ENCODE data around the gene C19orf25.
"Not testable (repeated sequence)": the region's sequence is repeated elsewhere in the genome, so short reads cannot be mapped to it uniquely, and the experiment has no call there.

Gene C19orf25

GRCh38 chr19:1481893-1482360 lies 2.9 kb upstream of the C19orf25 start:
- TF ChIP-seq, protein P1, sequence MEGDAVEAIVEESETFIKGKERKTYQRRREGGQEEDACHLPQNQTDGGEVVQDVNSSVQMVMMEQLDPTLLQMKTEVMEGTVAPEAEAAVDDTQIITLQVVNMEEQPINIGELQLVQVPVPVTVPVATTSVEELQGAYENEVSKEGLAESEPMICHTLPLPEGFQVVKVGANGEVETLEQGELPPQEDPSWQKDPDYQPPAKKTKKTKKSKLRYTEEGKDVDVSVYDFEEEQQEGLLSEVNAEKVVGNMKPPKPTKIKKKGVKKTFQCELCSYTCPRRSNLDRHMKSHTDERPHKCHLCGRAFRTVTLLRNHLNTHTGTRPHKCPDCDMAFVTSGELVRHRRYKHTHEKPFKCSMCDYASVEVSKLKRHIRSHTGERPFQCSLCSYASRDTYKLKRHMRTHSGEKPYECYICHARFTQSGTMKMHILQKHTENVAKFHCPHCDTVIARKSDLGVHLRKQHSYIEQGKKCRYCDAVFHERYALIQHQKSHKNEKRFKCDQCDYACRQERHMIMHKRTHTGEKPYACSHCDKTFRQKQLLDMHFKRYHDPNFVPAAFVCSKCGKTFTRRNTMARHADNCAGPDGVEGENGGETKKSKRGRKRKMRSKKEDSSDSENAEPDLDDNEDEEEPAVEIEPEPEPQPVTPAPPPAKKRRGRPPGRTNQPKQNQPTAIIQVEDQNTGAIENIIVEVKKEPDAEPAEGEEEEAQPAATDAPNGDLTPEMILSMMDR (IDR thresholded peaks at IDR 0.05; ENCODE audit: low read depth, low read length), result no peak
- no peak for DNase-seq (ENCODE audit: extremely low read depth, low read depth)

GRCh38 chr19:1481224-1481892 lies 2.3 kb upstream of the C19orf25 start:
- TF ChIP-seq, protein P1 (IDR thresholded peaks at IDR 0.05; ENCODE audit: low read depth, low read length), result no peak

DNA sequence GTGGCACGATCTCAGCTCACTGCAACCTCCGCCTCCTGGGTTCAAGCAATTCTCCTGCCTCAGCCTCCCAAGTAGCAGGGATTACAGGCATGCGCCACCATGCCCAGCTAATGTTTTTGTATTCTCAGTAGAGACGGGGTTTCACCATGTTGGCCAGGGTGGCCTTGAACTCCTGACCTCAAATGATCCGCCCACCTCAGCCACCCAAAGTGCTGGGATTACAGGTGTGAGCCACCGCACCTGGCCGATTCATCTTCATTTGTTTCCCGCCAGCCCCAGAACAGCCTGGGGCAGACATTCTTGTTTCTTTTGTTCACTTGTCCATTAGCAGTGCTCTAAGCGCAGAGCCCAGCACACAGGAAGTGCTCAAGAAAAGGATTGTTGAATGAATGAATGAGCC lies 2.0 kb downstream of the C19orf25 start:
- not testable (repeated sequence) for DNase-seq (ENCODE audit: extremely low read depth, low read depth)

More at GRCh38 chr19:1481224-1481892, 2.3 kb upstream of the C19orf25 start:
- no peak for DNase-seq (ENCODE audit: extremely low read depth, low read depth)

DNA sequence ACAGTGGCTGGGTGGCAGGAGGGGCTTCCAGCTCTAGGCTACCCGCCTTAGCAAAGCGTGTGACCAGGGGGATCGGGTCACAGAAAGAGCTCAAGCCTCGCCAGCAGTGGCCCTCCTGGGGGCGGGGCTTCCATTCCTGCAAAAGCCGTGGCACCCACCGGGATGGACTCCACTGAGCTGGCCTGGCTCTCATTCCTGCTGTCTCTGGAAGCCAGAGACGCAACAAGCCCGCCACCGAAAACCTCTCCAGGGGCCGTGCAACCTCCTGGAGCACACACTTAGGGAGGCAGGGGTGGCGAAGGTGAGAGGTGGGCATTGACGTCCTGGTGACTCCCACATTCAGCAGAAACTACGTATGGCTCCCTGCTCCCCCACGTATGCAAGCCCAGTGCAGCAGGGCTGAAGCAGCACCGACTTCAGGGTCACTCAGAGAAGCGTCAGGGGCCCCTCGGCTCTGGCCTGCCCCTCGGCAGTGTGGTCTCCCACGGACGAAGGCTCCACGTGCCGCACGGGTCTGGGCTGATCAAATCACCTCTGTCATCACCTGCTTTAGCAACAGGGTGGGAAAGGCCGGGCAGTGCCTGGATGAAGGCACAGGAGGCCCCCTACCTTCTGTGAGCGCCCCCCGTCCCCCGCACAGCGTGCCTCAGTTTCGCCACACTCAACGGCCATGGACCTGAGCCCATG lies 3.1 kb downstream of the C19orf25 start:
- TF ChIP-seq, protein P1 (IDR thresholded peaks at IDR 0.05; ENCODE audit: low read depth, low read length), result no peak
- no peak for DNase-seq (ENCODE audit: extremely low read depth, low read depth)

DNA sequence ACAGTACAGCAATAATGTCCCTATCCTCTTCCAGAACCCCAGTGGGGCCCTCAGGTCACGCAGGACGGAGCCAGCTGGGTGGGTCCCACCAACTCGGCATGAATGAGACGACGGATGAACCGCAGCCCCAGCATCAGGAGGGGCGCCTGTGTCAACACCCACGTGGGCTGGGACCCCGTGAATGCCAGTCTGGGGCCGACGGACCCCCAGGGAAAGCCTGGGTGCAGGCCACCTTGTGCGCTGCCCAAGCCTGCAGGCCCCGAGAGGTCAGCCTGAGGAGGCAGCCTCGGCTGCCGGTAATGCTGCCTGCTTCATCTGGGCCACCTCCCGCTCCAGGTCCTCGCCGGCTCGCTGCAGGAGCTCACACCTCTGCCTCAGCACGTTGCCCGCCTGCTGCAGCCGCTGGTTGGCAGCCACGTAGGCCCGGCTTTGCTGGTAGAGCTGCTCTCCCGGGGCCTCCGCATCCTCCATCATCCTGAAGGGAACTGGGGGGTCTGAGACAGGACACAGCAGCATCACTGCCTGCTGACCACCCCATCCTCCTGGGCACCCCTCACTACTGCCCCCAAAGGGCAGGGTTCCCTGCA lies 4.2 kb downstream of the C19orf25 start:
- TF ChIP-seq, protein P1 (IDR thresholded peaks at IDR 0.05; ENCODE audit: low read depth, low read length), result no peak
- no peak for DNase-seq (ENCODE audit: extremely low read depth, low read depth)

- no peak for DNase-seq (ENCODE audit: extremely low read depth, low read depth)
- TF ChIP-seq, protein P1 (IDR thresholded peaks at IDR 0.05; ENCODE audit: low read depth, low read length), result no peak
Observed at GRCh38 chr19:1474011-1474764, 4.8 kb downstream of the C19orf25 start.

- TF ChIP-seq, protein P1 (IDR thresholded peaks at IDR 0.05; ENCODE audit: low read depth, low read length), result no peak
- no peak for DNase-seq (ENCODE audit: extremely low read depth, low read depth)
Observed at GRCh38 chr19:1473085-1473851, 5.7 kb downstream of the C19orf25 start.
